ENCODE results near the gene APP.

The APP gene

GRCh38 chr21:26169611-26170470 lies 729 bp downstream of the APP start (continued):
- peak; percentile 45; the same call in 1 of the 2 replicates for TF ChIP-seq IKZF3 (tag by site-specific recombination; IDR thresholded peaks at IDR 0.05)
- no peak for TF ChIP-seq ZNF324 (tag by site-specific recombination; IDR thresholded peaks at IDR 0.05)
- TF ChIP-seq KLF10 (tag by site-specific recombination; IDR thresholded peaks at IDR 0.05), result no peak
- no peak for TF ChIP-seq ZNF555 (tag by site-specific recombination; conservative IDR thresholded peaks at IDR 0.05)
- TF ChIP-seq, protein P1, sequence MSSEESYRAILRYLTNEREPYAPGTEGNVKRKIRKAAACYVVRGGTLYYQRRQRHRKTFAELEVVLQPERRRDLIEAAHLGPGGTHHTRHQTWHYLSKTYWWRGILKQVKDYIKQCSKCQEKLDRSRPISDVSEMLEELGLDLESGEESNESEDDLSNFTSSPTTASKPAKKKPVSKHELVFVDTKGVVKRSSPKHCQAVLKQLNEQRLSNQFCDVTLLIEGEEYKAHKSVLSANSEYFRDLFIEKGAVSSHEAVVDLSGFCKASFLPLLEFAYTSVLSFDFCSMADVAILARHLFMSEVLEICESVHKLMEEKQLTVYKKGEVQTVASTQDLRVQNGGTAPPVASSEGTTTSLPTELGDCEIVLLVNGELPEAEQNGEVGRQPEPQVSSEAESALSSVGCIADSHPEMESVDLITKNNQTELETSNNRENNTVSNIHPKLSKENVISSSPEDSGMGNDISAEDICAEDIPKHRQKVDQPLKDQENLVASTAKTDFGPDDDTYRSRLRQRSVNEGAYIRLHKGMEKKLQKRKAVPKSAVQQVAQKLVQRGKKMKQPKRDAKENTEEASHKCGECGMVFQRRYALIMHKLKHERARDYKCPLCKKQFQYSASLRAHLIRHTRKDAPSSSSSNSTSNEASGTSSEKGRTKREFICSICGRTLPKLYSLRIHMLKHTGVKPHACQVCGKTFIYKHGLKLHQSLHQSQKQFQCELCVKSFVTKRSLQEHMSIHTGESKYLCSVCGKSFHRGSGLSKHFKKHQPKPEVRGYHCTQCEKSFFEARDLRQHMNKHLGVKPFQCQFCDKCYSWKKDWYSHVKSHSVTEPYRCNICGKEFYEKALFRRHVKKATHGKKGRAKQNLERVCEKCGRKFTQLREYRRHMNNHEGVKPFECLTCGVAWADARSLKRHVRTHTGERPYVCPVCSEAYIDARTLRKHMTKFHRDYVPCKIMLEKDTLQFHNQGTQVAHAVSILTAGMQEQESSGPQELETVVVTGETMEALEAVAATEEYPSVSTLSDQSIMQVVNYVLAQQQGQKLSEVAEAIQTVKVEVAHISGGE (tag by site-specific recombination; conservative IDR thresholded peaks at IDR 0.05; ENCODE audit: low read depth), result peak; percentile 46; the same call in 1 of the 2 replicates
- TF ChIP-seq ZBTB49 (tag by site-specific recombination; IDR thresholded peaks at IDR 0.05; ENCODE audit: low read depth), result no peak
- 0 out of 2 replicates have a peak, but pooled peaks have one; percentile 32 for TF ChIP-seq KLF16 (tag by site-specific recombination; IDR thresholded peaks at IDR 0.05)
- TF ChIP-seq ZNF366 (tag by site-specific recombination; conservative IDR thresholded peaks at IDR 0.05), result 0 out of 2 replicates have a peak, but pooled peaks have one; percentile 17
- peak; percentile 87 for TF ChIP-seq ZBTB26 (tag by site-specific recombination; optimal IDR thresholded peaks at IDR 0.05)
- TF ChIP-seq, protein P2, sequence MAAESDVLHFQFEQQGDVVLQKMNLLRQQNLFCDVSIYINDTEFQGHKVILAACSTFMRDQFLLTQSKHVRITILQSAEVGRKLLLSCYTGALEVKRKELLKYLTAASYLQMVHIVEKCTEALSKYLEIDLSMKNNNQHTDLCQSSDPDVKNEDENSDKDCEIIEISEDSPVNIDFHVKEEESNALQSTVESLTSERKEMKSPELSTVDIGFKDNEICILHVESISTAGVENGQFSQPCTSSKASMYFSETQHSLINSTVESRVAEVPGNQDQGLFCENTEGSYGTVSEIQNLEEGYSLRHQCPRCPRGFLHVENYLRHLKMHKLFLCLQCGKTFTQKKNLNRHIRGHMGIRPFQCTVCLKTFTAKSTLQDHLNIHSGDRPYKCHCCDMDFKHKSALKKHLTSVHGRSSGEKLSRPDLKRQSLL (tag by site-specific recombination; IDR thresholded peaks at IDR 0.05), result no peak
- TF ChIP-seq ZNF654 (tag by site-specific recombination; IDR thresholded peaks at IDR 0.05; ENCODE audit: low read depth), result no peak
- TF ChIP-seq SP2 (tag by site-specific recombination; IDR thresholded peaks at IDR 0.05), result peak; percentile 55
- TF ChIP-seq, protein P3, sequence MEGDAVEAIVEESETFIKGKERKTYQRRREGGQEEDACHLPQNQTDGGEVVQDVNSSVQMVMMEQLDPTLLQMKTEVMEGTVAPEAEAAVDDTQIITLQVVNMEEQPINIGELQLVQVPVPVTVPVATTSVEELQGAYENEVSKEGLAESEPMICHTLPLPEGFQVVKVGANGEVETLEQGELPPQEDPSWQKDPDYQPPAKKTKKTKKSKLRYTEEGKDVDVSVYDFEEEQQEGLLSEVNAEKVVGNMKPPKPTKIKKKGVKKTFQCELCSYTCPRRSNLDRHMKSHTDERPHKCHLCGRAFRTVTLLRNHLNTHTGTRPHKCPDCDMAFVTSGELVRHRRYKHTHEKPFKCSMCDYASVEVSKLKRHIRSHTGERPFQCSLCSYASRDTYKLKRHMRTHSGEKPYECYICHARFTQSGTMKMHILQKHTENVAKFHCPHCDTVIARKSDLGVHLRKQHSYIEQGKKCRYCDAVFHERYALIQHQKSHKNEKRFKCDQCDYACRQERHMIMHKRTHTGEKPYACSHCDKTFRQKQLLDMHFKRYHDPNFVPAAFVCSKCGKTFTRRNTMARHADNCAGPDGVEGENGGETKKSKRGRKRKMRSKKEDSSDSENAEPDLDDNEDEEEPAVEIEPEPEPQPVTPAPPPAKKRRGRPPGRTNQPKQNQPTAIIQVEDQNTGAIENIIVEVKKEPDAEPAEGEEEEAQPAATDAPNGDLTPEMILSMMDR (tag by site-specific recombination; IDR thresholded peaks at IDR 0.05), result peak; percentile 82
- peak; percentile 88 for TF ChIP-seq ZNF530 (tag by site-specific recombination; IDR thresholded peaks at IDR 0.05; ENCODE audit: low read depth)
- no peak for TF ChIP-seq ZNF18 (tag by site-specific recombination; IDR thresholded peaks at IDR 0.05)
- no peak for TF ChIP-seq ZNF658 (tag by site-specific recombination; IDR thresholded peaks at IDR 0.05)
- TF ChIP-seq ZNF76 (tag by site-specific recombination; IDR thresholded peaks at IDR 0.05; ENCODE audit: borderline replicate concordance, low read depth), result peak; percentile 59; the same call in 1 of the 2 replicates
- no peak for TF ChIP-seq ZNF629 (tag by site-specific recombination; IDR thresholded peaks at IDR 0.05)
- TF ChIP-seq, protein P4, sequence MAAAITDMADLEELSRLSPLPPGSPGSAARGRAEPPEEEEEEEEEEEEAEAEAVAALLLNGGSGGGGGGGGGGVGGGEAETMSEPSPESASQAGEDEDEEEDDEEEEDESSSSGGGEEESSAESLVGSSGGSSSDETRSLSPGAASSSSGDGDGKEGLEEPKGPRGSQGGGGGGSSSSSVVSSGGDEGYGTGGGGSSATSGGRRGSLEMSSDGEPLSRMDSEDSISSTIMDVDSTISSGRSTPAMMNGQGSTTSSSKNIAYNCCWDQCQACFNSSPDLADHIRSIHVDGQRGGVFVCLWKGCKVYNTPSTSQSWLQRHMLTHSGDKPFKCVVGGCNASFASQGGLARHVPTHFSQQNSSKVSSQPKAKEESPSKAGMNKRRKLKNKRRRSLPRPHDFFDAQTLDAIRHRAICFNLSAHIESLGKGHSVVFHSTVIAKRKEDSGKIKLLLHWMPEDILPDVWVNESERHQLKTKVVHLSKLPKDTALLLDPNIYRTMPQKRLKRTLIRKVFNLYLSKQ (tag by site-specific recombination; IDR thresholded peaks at IDR 0.05; ENCODE audit: borderline replicate concordance), result no peak
- peak; percentile 19; the same call in 1 of the 2 replicates for TF ChIP-seq ZNF391 (tag by site-specific recombination; IDR thresholded peaks at IDR 0.05; ENCODE audit: borderline replicate concordance, low read depth)
- TF ChIP-seq GFI1B (tag by site-specific recombination; IDR thresholded peaks at IDR 0.05), result no peak
- TF ChIP-seq HOXD13 (CRISPR knock-in tag; IDR thresholded peaks at IDR 0.05; ENCODE audit: borderline replicate concordance), result no peak; the same call in 1 of the 2 replicates
- no peak for TF ChIP-seq ZBTB21 (tag by site-specific recombination; IDR thresholded peaks at IDR 0.05)
- no peak for TF ChIP-seq TRIM28 (IDR thresholded peaks at IDR 0.05; ENCODE audit: borderline replicate concordance, low read length)
- TF ChIP-seq ZNF335 (tag by site-specific recombination; conservative IDR thresholded peaks at IDR 0.05), result peak; percentile 97

All from HEK293 (cell line).